Measurements from ENCODE around the gene PARD6A.
"Not testable (repeated sequence)": the region's sequence is repeated elsewhere in the genome, so short reads cannot be mapped to it uniquely, and the experiment has no call there.

Gene PARD6A

GRCh38 chr16:67677712-67678111 is 17.0 kb downstream of the PARD6A start:
- no peak for TF ChIP-seq CTCF (IDR thresholded peaks at IDR 0.05)
- Histone ChIP-seq H3K36me3 (peaks cover 32% of the 10 kb centered on the region), H3K4me3 (ENCODE audit: low read depth in 1 of 2, low read length in 1 of 2) (no peak overlapping the region), H3K9me3 (no peaks in the 10 kb centered on the region), H3K4me1 (ENCODE audit: control insufficient read depth in 1 of 2, insufficient read depth in 1 of 2, low read depth in 1 of 2, low read length in 1 of 2) (peaks cover 29 to 33% of the 10 kb centered on the region in 2 experiments), H3K27me3 (no peaks in the 10 kb centered on the region), H3K27ac (peak overlapping the region; percentile 15)

- Histone ChIP-seq H3K9me3 (no peaks in the 10 kb centered on the region), H3K36me3 (peaks cover 32% of the 10 kb centered on the region), H3K27me3 (no peaks in the 10 kb centered on the region), H3K4me3 (ENCODE audit: low read depth in 1 of 2, low read length in 1 of 2) (no peak overlapping the region), H3K27ac (peak overlapping the region; percentile 9), H3K4me1 (ENCODE audit: control insufficient read depth in 1 of 2, insufficient read depth in 1 of 2, low read depth in 1 of 2, low read length in 1 of 2) (peaks cover 29 to 33% of the 10 kb centered on the region in 2 experiments)
- TF ChIP-seq CTCF (IDR thresholded peaks at IDR 0.05) = no peak
Measured at GRCh38 chr16:67678354-67679023, 17.7 kb downstream of the PARD6A start.

GRCh38 chr16:67679935-67680897 is 19.5 kb downstream of the PARD6A start:
- Histone ChIP-seq H3K27me3 (no peaks in the 10 kb centered on the region), H3K9me3 (no peaks in the 10 kb centered on the region), H3K36me3 (peaks cover 26% of the 10 kb centered on the region), H3K4me1 (ENCODE audit: control insufficient read depth in 1 of 2, insufficient read depth in 1 of 2, low read depth in 1 of 2, low read length in 1 of 2) (peaks cover 34 to 36% of the 10 kb centered on the region in 2 experiments), H3K27ac (peak overlapping the region; percentile 31), H3K4me3 (ENCODE audit: low read depth in 1 of 2, low read length in 1 of 2) (no peak overlapping the region)
- TF ChIP-seq CTCF (IDR thresholded peaks at IDR 0.05) = no peak

- Histone ChIP-seq H3K4me1 (ENCODE audit: control insufficient read depth in 1 of 2, insufficient read depth in 1 of 2, low read depth in 1 of 2, low read length in 1 of 2) (peaks cover 61 to 63% of the 10 kb centered on the region in 2 experiments), H3K9me3 (no peaks in the 10 kb centered on the region), H3K4me3 (ENCODE audit: low read depth in 1 of 2, low read length in 1 of 2) (no peak overlapping the region), H3K27me3 (no peaks in the 10 kb centered on the region), H3K36me3 (peaks cover 13% of the 10 kb centered on the region), H3K27ac (peak overlapping the region; percentile 79)
- no peak for TF ChIP-seq CTCF (IDR thresholded peaks at IDR 0.05)
Measured at GRCh38 chr16:67683767-67684166, 23.0 kb downstream of the PARD6A start.

- H3K36me3 ChIP-seq = peaks cover 5% of the 10 kb centered on the region
- H3K4me1 ChIP-seq (ENCODE audit: control insufficient read depth in 1 of 2, insufficient read depth in 1 of 2, low read depth in 1 of 2, low read length in 1 of 2) = peaks cover 78 to 80% of the 10 kb centered on the region in 2 experiments
- H3K27me3 ChIP-seq = no peaks in the 10 kb centered on the region
- peak overlapping the region; percentile 79 for H3K27ac ChIP-seq
- H3K9me3 ChIP-seq = no peaks in the 10 kb centered on the region
- peak overlapping the region; percentile 15 to 18 for H3K4me3 ChIP-seq (ENCODE audit: low read depth in 1 of 2, low read length in 1 of 2)
- no peak for TF ChIP-seq CTCF (IDR thresholded peaks at IDR 0.05)
Measured at GRCh38 chr16:67685388-67686112, 24.8 kb downstream of the PARD6A start.

- not testable (repeated sequence) for H3K4me3 ChIP-seq (ENCODE audit: low read depth in 1 of 2, low read length in 1 of 2); H3K36me3 ChIP-seq; H3K9me3 ChIP-seq; H3K27me3 ChIP-seq
- peaks cover 89 to 91% of the 10 kb centered on the region in 2 experiments for H3K4me1 ChIP-seq (ENCODE audit: control insufficient read depth in 1 of 2, insufficient read depth in 1 of 2, low read depth in 1 of 2, low read length in 1 of 2)
- H3K27ac ChIP-seq = peak overlapping the region; percentile 52
Measured at GRCh38 chr16:67693517-67694285, 32.9 kb downstream of the PARD6A start.

Data from neutrophil (primary cell).